ENCODE measurements around the gene TRIP12.
"Not testable (repeated sequence)": the region's sequence is repeated elsewhere in the genome, so short reads cannot be mapped to it uniquely, and the experiment has no call there.

Gene TRIP12

DNA sequence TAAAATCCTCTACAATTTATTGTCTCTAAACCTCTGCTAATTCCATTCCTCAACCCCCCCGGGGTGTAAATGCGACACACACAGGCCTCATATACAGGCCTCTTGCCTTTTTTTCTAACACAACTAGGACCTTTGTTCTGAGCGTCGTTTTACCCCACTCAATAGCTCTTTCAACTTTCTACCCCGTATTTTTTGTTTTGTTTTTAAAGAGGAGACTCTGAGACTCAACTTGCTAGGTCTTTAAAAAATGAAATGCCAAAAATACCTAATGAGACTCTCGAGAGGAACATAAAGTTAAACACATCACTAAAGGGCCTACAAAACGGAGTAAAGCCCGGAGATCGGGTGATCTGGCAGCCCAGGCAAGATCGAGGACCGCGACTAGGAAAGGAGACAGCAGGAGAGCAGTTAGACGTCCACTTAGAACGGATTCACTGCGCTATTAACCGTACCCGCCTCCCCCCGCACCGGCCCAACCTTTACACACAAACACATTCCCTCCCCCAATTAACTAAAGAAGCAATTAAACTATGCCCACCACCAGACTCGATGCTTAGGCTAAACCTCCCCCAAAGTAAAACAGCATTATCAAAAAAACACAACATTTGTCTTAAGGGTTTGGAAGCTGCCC lies 1.7 kb downstream of the TRIP12 start:
- no peak for DNase-seq (ENCODE audit: low read depth in 2 of 2)

DNA sequence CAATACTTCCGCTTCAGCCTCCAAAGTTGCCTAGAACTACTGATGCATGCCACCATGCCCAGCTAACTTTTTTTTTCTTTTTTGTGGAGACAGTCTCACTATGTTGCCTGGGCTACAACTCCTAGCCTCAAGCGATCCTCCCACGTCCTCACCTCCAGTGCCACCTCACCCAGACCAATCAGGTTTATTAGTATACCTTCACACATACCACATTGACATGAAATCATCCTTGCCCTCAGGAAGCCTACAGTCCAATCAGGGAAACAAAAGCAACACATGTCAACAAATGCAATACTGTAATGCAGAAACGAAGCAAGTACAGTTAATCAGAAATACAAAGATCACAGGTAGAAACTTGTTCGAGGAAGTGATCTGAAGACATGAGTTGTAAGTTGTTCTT lies 4.0 kb downstream of the TRIP12 start:
- no peak for DNase-seq (ENCODE audit: low read depth in 2 of 2)

DNA sequence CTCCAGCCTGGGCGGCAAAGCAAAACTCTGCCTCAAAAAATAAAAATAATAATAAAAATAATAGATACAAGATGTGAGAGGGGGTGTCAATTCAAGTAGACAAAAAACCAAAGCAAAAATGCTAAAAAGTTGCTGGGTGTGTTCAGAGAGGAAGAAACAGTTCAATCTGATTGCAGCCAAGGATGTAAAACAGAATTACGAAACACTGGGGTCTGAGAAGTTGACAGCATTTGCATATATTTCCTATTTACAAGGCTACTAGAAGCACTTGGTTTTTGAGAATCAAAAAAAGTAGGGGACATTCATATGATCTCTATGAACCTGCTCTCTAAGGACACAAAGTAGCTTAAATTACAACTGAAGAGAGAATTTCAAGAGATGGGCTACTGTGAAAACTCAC lies 7.6 kb downstream of the TRIP12 start:
- DNase-seq (ENCODE audit: low read depth in 2 of 2): no peak

DNA sequence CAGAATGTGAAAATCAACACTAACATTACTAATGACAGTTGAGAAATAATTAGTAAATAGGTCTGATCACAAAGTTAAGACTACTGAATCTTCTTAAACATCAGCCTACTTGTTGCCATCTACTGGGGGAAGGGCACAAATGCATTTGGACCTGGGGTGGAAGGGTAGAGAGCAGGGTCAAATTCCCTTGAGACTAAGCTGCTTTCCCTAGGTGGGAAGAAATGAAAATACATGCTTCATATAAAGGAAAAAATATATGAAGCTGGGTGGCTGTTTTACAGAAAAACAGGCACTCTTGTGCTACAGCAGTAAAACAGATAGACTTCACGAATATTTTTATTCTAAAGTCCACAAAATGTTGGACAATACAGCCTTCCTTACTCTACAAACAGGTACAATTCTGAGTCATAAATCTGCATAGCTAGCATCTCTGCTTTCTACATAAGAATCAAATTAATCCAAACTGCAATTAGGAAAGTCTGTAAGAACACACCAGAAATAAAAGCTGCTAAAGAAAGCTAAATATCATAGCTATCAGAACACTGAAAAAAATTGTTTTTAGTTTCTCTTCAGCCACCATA lies 10.9 kb downstream of the TRIP12 start:
- no peak for DNase-seq (ENCODE audit: low read depth in 2 of 2)

DNA sequence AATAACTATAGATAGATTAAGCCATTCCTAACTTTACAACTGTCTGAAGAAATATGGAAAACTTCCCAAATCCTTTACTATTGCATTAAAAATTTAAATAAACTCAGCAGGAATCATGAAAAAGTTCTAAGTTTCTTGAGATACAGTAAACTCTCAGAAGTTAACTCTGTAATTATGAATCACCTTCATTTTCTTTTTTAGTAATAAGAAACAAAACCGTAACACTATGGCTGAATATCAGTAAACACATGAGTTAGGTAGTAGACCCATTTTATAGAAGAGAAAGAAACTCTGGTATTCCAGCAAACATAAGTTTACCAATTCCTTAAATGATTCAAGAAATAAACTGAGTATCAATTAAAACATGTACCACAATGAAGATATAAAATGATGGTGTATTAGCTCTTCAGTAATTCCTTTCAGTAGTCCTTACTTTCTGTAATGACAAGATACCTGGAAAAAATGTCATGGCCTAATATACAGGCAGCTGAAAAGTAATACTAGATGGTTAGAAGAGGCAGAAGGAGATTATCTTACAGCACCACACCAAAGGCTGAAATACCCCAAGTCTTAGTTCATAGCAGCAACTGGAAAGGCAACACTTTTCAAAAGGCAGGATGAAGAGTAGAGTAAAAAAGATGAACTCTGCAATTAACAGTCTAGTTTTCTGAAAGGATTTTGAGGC lies 11.5 kb downstream of the TRIP12 start:
- no peak for DNase-seq (ENCODE audit: low read depth in 2 of 2)

DNA sequence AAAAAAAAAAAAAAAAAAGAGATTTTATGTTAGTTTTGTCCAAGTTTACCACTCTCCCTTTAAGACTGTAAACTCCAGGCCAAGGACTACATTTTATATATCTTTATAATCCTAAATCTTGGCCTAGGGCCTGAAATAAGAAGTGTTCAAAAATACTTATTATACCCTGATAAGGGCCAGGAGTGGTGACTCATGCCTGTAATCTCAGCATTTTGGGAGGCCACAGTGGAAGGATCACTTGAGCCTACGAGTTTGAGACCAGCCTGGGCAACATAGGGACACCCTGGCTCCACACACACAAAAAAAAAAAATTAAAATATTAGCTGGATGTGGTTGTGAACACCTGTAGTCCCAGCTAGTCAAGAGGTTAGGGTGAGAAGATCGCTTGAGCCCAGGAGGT lies 12.7 kb downstream of the TRIP12 start:
- DNase-seq (ENCODE audit: low read depth in 2 of 2): no peak

DNA sequence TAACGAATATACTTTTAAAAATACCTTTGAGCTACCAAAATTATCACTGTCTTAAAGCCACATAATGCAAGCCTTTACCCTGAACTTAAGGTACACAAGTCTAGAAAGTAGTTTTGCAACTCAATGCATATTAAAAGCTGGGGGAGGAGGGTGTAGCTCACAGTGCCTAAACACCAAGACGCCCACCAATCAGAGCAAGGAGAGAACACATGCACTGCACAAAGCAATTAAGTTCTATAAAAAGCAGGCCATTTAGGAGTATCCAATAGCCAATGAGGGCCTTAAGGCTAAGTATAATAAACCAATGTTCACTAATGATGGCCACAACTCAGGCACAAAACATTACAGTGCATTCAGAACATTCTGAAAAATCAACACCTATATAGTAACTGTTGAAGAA lies 16.2 kb downstream of the TRIP12 start:
- DNase-seq (ENCODE audit: low read depth in 2 of 2): no peak

DNA sequence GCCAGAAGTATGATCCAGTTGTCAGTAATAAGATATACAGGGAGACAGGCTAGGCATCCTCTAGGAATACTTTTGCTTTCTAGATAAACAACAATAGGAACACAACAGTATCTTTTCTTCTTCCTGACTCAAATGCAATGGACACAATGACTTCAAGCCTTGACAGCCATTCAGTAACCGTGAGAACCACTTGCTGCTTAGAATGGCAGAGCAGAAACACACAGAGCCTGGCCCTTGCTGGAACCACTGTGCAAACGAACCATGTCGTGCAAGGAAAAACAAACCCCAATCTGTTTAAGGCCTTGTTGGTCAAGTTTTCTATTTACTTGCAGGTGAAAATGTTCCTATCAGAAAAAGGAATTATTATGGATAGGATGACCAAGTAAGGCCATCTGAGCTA lies 18.8 kb downstream of the TRIP12 start:
- DNase-seq (ENCODE audit: low read depth in 2 of 2): no peak

DNA sequence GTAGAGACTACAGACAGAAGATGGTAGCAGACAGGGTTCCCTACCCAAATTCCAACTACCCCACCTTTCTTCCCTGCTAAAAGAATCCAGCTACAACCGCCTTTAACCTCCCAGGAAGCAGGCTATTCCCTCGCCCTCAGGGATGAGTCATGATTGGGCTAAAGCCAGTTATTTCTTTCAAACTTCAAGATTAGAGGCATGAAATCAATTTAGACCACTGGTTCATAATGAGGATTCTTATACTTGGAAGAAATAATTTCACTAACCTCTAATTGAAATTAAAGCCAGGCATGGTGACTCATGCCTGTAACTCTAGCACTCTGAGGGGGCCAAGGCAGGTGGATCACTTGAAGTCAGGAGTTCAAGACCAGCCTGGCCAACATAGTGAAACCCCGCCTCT lies 20.0 kb downstream of the TRIP12 start:
- no peak for DNase-seq (ENCODE audit: low read depth in 2 of 2)

DNA sequence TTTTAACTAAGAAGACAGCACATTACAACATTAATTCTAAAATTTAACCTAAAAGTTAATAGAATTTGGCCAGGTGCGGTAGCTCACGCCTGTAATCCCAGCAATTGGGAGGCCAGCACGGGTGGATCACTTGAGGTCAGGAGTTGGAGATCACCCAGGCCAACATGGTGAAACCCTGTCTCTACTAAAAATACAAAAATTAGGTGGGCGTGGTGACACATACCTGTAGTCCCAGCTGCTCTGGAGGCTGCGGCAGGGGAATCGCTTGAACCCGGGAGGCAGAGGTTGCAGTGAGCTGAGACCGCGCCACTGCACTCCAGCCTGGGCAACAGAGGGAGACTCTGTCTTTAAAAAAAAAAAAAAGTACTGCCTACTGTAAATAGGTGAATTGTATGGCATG lies 21.3 kb downstream of the TRIP12 start:
- not testable (repeated sequence) for DNase-seq (ENCODE audit: low read depth in 2 of 2)

DNA sequence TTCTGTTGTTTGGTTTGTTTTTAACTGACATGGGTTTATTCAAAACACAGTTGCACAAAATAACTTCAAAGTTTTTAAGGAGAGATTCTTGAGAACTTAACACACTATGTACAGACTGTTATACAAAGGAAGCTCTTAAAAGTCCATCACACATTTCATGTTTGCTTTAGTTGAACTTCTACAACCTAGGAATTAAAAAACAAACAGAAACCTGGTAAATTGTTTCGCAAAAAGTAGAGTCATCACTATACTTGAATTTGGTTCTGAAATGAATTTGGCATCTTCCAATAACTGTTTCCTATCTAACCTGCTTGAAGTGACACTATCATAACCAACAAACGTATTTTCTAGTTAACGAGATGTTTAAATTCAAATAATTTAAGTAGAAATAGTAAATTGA lies 21.8 kb downstream of the TRIP12 start:
- no peak for DNase-seq (ENCODE audit: low read depth in 2 of 2)

DNA sequence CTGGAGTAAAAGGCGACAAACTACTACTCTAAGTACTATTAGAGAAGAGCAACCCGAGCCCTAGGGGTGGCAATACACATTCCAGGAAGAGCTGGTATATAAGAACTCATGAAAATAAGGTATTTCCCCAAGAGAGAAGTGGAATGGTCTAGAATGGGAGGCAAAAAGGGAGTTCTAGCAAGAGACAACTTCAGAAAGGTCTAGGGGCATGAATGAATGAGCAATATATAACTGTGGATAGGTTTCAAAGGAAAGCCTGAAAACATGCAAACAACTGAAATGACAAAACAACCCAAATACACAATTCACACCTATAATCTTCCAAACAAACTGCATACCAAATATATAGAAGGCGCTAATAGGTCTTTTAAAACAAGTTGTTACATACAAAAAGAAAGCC lies 22.2 kb downstream of the TRIP12 start:
- no peak for DNase-seq (ENCODE audit: low read depth in 2 of 2)

DNA sequence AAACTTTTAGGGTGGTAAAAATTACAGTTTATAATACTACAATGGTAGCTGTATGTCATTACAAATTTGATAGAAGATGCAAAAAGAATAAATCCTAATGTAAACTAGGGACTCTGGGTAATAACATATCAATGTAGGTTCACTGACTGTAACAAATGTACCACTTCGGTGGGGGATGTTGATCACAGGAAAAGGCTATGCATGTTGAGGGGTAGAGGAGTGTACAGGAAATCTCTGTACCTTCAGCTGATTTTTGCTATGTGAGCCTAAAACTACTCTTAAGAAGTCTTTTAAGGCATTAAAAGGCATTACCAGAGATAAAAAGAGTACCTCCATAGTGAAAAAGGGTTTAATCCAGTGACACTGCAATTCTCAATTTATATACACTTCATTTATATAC lies 25.0 kb downstream of the TRIP12 start:
- DNase-seq (ENCODE audit: low read depth in 2 of 2): no peak

DNA sequence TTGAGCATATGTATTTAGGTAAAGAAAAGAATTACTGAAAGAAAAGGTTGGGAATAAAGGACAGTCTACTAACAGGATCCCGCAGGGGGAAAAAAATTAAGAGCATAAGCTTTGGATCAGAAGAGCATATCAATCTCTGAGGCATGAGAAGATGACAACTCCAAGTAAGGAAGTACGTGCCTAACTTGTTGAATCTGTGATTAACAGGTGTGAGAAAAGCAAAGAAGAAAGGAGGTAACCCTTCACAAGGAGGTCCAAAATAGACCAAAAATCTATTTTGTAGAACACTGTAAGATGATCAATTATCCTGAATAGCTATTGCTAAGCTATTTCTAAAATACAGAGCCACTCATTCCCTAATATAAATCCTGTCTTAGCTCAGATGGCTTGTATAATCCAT lies 32.8 kb downstream of the TRIP12 start:
- DNase-seq (ENCODE audit: low read depth in 2 of 2): no peak

DNA sequence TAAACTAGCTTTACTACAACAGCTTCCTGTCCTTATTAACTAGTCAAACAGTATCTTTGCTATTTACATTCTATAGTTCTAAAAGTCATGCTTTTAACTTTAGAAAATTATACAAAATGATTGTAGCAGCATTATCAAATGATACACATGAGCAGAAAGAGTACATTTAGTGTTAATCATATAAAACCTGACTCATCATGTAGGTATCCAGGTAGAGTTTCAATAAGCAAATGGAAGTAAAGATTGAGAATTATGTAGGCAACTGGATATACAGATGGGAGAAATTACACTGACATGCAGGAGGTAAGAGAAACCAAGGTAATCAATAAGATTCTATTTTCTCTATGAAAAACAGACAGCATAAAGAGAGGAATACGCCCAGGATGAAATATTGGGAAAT lies 33.8 kb downstream of the TRIP12 start:
- DNase-seq (ENCODE audit: low read depth in 2 of 2): no peak

DNA sequence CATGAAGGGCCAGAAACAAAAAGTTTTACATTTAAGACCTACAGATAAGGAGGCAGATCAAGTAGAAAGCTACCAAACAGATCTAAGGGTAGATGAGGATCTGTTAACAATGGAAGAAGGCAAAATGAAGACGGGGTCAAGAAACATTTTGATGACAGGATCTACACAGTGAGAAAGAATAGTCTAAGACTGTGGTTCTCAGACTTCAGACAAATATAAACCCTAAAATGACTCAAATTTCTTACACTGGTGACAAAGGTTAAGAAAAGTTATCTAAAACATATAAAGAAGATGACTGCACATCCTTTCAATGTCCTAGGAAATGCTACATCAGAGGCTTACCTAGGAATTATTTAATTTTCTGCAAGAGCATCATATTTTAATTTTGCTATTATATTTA lies 34.4 kb downstream of the TRIP12 start:
- DNase-seq (ENCODE audit: low read depth in 2 of 2): no peak

DNA sequence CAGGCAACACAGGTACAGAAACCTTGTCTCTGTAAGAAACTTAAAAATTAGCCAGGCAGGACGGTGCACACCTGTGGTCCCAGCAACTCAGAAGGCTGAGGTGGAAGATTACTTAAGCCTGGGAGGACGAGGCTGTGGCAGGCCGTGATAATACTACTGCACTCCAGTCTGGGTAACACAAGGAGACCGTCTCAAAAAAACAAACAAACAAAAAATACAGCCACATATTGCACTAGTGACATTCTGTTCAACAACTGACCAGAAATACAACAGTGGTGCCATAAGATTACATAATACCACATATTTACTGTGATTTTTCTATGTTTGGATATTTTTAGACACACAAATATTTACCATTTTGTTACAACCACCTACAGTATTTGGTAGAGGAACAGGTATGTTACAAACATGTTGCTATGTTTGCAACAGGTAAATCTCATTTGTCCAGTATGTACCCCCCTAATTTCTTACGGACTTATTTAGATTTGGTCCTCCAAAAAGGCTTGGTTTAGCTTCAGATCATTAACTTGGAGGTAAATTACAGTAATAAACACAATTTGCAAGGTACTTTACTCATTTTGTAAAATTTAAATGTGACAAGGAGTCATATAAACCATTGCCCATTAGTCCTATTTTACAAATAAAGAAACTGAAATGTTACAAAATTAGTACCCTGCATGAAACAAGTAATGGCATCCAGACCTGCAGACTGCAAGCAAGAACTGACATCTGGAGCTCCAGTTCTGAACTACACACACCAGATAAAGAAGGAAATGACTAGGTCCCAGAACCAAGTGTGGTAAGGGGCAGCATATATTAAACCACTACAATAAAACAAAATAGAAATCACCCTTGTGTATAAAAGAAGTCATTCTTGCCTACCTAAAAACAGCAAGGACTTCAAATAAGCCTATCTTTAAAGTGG lies 36.8 kb downstream of the TRIP12 start:
- DNase-seq (ENCODE audit: low read depth in 2 of 2): no peak

DNA sequence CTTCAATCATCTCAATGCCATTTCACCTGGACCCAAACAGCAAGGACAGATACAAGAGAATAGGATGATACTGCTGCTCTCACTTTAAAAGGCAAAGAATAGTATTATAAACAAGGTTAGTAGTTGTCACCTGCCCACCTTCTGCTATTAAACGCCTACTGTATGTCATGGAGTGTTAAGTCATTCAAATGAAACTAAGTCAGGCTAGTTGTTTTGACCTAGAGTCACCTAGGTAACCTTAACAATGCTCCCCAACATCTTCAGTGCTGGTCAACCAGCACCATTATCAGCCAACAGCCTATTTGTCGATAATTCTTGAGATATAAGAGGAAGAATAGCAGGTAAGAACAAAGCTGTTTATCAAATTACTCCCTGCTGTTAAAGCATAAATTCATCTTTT lies 39.2 kb downstream of the TRIP12 start:
- DNase-seq (ENCODE audit: low read depth in 2 of 2): no peak

DNA sequence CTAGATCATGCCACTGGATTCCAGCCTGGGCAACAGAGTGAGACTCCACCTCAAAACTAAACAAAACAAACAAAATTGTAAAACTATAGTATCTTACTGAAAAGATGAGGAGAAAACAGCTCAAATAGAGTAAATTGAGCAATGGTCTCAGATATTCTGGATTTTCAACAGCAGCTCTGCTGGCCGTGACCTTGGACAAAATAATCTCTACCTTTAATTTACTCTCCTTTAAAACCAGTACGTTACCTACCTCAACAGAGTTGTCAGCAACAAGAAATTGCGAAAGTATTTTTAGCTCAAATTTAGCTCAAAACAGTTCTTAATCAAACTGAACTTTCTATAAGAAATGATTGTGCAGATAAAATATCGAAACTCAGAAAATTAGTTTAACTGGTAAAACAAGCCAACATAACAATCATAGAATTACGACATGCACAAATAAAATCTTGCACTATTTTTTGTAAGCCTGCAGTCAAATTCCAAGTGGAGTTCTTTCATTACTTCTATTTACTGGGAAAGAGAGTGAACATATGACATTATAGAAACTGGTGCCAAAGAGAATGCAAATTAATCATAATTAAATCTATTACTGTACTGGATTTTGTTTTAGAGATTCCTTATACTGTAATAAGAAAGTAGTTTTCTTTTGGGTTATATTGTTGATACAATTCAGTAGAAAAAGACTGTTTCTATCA lies 40.8 kb downstream of the TRIP12 start:
- DNase-seq (ENCODE audit: low read depth in 2 of 2): no peak

DNA sequence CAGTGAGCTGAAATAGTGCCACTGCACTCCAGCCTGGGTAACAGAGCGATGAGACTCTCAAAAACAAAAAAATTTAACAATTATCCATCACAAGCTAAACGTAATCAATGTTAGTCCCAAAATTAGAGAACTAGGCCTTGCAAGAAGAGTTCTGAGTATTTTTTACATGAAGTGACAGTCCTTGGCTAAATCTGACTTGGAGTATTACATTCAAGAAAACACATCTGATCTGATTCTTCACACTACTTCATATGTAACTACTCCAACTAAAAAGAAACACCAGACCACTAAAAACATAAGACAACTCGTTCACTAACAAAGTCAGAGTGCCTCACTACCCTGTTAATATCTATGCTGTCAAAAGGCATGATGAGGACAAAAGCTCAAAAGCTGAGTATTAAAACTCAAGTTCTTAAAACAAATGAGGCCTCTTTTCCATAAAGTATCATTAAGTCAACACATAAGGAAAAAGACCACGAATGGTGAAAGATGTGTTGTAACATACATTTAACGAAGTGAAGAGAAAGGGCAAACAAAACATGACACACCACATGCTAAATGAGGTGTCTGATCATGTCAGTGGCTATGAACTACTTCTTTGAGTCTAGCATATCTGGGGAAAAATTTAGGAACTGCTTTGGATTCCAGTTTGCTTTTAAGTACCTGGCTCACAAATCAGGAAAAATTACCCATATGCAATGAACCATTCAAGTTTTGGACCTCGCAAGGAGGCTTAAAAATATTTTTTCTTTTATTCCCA lies 42.4 kb downstream of the TRIP12 start:
- no peak for DNase-seq (ENCODE audit: low read depth in 2 of 2)

DNA sequence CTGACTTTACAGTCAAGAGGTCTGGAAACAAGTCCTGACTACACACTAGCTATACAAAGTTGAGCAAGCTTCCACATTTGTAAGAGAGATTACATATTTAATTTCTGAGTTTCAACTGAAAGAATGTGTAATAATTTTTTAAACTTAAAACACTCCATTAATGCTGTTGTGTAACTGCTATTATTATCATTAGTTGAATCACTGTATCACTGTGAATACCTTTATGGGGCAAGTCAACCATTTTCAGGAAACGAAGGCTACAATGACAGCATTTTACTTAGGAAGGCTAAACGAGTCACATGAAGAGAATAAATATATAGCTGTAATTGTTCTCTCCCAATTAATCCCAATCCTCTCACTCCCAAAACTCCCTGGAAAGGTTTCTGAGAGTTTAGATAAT lies 46.3 kb downstream of the TRIP12 start:
- DNase-seq (ENCODE audit: low read depth in 2 of 2): no peak
